NT2/D1 (cell line): Measurements from ENCODE around the gene TMEM132A.

Experiments used
- SUZ12 ChIP-seq: IDR thresholded peaks from 2 replicates; pipeline ENCODE4 v1.6.1; 2011; ENCODE audit not compliant: insufficient read length, insufficient read depth; ENCODE audit errors: extremely low read depth
- YY1 ChIP-seq: IDR thresholded peaks from 2 replicates; pipeline ENCODE4 v1.6.1; 2011; ENCODE audit not compliant: insufficient read length, insufficient read depth

- TF ChIP-seq YY1 (no peak), SUZ12 (no peak)
These were observed 23.4 kb upstream of the TMEM132A start for GRCh38 chr11:60900673-60901404.
